Testis (tissue), 2 donors: ENCODE data around the gene UBE2E1.

Source experiments
- CTCF ChIP-seq, 3 experiments: fragments of 450-650 bp in 2 of 3; fragments of 200-600 bp in 1 of 3; sonication (generic) in 1 of 3; IDR thresholded peaks; one replicate each; pipeline ENCODE4 v1.5.1; 2016 to 2019; ENCODE audit warnings: antibody characterized with exemption in 3 of 3, mild to moderate bottlenecking in 2 of 3, moderate library complexity in 1 of 3
- POLR2A ChIP-seq: fragments of 450-650 bp; IDR thresholded peaks from one replicate; pipeline ENCODE4 v1.6.1; 2017; ENCODE audit warnings: antibody characterized with exemption, mild to moderate bottlenecking, moderate library complexity

- TF ChIP-seq CTCF (IDR thresholded peaks at IDR 0.05) (no peak), POLR2A (no peak)
Observed at GRCh38 chr3:23867400-23867799, 61.6 kb downstream of the UBE2E1 start.
